ENCODE data around the gene ESR1. TPM values are rescaled to one million over a fixed set of nuclear protein-coding genes. Genes with fewer than 3 reads are reported as not detected.
A peak's percentile ranks its signal among the peaks of the same experiment; 100 is the strongest.

ESR1 gene
- total RNA-seq, 4 donors from 2014 or later: 1.3 to 2.6 (median 2.2) TPM

DNA sequence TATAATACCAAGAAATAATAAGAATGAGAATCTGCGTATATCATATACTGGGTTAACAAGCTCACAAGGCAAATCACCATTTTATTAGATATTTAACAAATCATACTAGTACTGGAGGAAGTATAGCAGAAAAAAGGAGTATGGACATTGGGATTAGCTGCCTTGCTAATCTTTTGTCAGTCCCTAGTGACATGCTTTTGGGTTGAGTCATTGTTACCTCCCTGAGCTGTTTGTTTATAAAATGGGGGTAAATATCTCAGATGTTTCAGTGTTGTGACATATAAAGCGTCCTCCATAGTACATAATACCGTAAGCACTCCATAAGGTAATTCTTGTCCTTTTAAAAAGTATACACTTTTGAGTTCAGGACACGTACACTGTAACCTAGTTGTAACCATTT is 107.0 kb downstream of the ESR1 start:
- no peak overlapping the region for H3K4me3 ChIP-seq
- no peaks in the 10 kb centered on the region for H3K9me3 ChIP-seq
- no peaks in the 10 kb centered on the region for H3K27me3 ChIP-seq
- H3K27ac ChIP-seq: no peak overlapping the region
- 93% methylated on average over 4 of the region's 4 CpGs for WGBS
- H3K4me1 ChIP-seq: peaks cover 30% of the 10 kb centered on the region
- no peaks in the 10 kb centered on the region for H3K36me3 ChIP-seq
- TF ChIP-seq POLR2A (IDR thresholded peaks at IDR 0.05) (no peak), EP300 (IDR thresholded peaks at IDR 0.05) (no peak), POLR2AphosphoS5 (IDR thresholded peaks at IDR 0.05) (no peak)
- TF ChIP-seq, protein P1, sequence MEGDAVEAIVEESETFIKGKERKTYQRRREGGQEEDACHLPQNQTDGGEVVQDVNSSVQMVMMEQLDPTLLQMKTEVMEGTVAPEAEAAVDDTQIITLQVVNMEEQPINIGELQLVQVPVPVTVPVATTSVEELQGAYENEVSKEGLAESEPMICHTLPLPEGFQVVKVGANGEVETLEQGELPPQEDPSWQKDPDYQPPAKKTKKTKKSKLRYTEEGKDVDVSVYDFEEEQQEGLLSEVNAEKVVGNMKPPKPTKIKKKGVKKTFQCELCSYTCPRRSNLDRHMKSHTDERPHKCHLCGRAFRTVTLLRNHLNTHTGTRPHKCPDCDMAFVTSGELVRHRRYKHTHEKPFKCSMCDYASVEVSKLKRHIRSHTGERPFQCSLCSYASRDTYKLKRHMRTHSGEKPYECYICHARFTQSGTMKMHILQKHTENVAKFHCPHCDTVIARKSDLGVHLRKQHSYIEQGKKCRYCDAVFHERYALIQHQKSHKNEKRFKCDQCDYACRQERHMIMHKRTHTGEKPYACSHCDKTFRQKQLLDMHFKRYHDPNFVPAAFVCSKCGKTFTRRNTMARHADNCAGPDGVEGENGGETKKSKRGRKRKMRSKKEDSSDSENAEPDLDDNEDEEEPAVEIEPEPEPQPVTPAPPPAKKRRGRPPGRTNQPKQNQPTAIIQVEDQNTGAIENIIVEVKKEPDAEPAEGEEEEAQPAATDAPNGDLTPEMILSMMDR (IDR thresholded peaks at IDR 0.05): no peak
- DNase-seq (ENCODE audit: low spot score in 2 of 2): no peak

- Histone ChIP-seq H3K27me3 (no peaks in the 10 kb centered on the region), H3K9me3 (no peaks in the 10 kb centered on the region), H3K27ac (peak overlapping the region; percentile 50), H3K4me3 (no peak overlapping the region), H3K36me3 (no peaks in the 10 kb centered on the region), H3K4me1 (peaks cover 30% of the 10 kb centered on the region)
- DNase-seq (ENCODE audit: low spot score in 2 of 2): no peak
- TF ChIP-seq, protein P1 (IDR thresholded peaks at IDR 0.05): no peak
- no peak for TF ChIP-seq POLR2AphosphoS5 (IDR thresholded peaks at IDR 0.05)
- no peak for TF ChIP-seq POLR2A (IDR thresholded peaks at IDR 0.05)
- TF ChIP-seq EP300 (IDR thresholded peaks at IDR 0.05): no peak
- 67% methylated on average over 3 of the region's 3 CpGs for WGBS
Measured at GRCh38 chr6:151916075-151916474, 108.6 kb downstream of the ESR1 start.

- WGBS: 42% methylated on average over 3 of the region's 3 CpGs
- H3K36me3 ChIP-seq: no peaks in the 10 kb centered on the region
- no peaks in the 10 kb centered on the region for H3K9me3 ChIP-seq
- H3K27ac ChIP-seq: peak overlapping the region; percentile 83
- no peak overlapping the region for H3K4me3 ChIP-seq
- peak in 2 of 3 donors; percentile 20 to 36 for TF ChIP-seq POLR2AphosphoS5 (IDR thresholded peaks at IDR 0.05)
- TF ChIP-seq, protein P1 (IDR thresholded peaks at IDR 0.05): no peak
- TF ChIP-seq POLR2A (IDR thresholded peaks at IDR 0.05): no peak
- TF ChIP-seq EP300 (IDR thresholded peaks at IDR 0.05): no peak
- H3K27me3 ChIP-seq: no peaks in the 10 kb centered on the region
- DNase-seq (ENCODE audit: low spot score in 2 of 2): no peak
- H3K4me1 ChIP-seq: peaks cover 25% of the 10 kb centered on the region
Measured at GRCh38 chr6:151916680-151917164, 109.2 kb downstream of the ESR1 start.

DNA sequence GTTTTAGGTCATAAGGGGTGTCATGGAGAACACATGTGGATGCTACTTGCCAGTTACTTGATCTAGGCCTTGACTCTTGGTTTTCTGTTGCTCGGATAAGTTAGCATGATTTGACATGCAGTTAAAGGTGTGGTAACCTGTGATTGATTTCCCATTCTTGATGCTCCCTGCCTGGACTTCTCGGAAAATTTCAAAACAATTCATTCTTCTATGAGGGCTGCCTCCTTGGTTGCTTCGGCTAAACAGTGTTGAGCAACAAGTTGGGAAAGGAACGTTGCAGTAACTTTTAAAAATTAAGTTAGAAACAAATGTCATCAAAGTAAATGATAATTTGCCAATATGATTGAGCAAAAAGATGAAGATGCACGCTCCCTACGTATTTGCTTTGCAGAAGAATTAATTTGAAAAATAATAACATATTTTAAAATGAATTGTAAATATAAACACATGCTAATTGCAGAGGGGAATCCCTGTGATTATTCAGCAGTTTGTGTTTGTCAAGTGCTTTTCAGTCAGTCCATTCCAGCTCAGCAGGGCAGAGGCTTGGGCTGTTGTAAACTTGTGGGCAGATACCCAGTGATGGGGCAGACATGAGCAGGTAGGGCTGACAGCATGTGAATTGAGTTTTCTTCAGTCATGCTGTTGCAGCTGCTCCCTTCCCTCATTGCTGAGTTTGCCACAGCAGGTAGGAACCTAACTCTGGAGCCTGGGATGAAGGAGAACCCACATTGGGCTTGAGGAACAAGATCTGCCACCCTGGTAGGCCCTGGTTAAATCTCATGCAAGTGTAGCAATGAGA is 110.2 kb downstream of the ESR1 start:
- Histone ChIP-seq H3K36me3 (no peaks in the 10 kb centered on the region), H3K27me3 (no peaks in the 10 kb centered on the region), H3K4me1 (peaks cover 24% of the 10 kb centered on the region), H3K9me3 (peaks cover 3% of the 10 kb centered on the region), H3K4me3 (no peak overlapping the region), H3K27ac (peak overlapping the region; percentile 83)
- WGBS: 40% methylated on average over 6 of the region's 6 CpGs
- TF ChIP-seq POLR2A (IDR thresholded peaks at IDR 0.05) (no peak), POLR2AphosphoS5 (IDR thresholded peaks at IDR 0.05) (peak in 2 of 3 donors; percentile 66 to 72)
- TF ChIP-seq, protein P1 (IDR thresholded peaks at IDR 0.05): no peak
- no peak for DNase-seq (ENCODE audit: low spot score in 2 of 2)

DNA sequence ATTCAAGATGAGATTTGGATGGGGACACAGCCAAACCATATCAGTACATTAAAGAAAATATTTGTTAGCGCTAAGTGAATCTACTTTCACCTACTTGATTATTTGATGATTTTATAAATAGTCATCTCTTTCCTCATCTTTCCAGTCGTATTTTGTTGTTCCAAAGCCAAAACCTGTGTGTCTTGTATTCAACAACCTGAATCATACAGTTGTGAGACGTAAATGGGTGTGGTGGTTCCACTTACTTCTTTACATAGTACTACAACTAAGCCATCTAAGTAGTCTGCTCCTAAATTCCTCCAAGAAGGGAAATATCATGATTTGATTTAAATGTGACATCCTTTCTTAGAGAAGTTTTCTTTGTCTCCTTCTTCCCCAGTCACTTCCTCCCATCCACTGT is 132.8 kb downstream of the ESR1 start:
- 83% methylated on average over 3 of the region's 3 CpGs for WGBS

More for the DNA sequence above, 132.8 kb downstream of the ESR1 start:
- H3K4me1 ChIP-seq: no peaks in the 10 kb centered on the region
- no peaks in the 10 kb centered on the region for H3K27me3 ChIP-seq
- DNase-seq (ENCODE audit: low spot score in 2 of 2): no peak
- TF ChIP-seq POLR2A (IDR thresholded peaks at IDR 0.05) (no peak), POLR2AphosphoS5 (IDR thresholded peaks at IDR 0.05) (no peak), EP300 (IDR thresholded peaks at IDR 0.05) (no peak)
- TF ChIP-seq, protein P1 (IDR thresholded peaks at IDR 0.05): no peak
- no peak overlapping the region for H3K27ac ChIP-seq
- no peaks in the 10 kb centered on the region for H3K36me3 ChIP-seq
- H3K9me3 ChIP-seq: no peaks in the 10 kb centered on the region
- no peak overlapping the region for H3K4me3 ChIP-seq

Measured in suprapubic skin (tissue), 4 donors.